Stimulated activated CD8-positive, alpha-beta memory T cell treated with anti-CD3 and anti-CD28 coated beads, Interleukin-12 subunit alpha, Interleukin-12 subunit beta, amount 100 ng/mL, for 4 hours (primary cell): Measurements from ENCODE around the gene ID3.

Experiments
- DNase-seq: peaks from one replicate; pipeline ENCODE4 v3.0.0-alpha.2; 2020; ENCODE audit warnings: low read depth

ID3 gene

DNA sequence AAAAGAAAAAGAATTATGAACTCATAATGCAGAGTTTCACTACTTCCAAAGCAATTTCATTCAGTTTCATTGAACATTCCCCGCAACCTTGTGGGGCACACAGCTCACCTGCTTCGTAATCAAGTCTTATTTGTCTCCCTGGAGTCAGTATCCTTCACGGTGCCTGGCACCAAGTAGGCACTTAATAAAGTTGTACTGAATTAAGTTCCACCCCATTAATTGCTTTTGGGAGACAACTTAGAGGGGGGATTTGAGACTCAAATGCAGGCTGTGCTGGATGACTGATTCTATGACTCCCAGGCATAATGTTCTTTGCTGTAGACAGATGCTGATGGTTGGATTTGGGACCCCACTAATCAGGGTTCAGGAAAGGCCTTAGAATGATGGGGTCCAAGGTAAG lies 6.5 kb upstream of the ID3 start:
- DNase-seq, result no peak

GRCh38 chr1:23564529-23565122 lies 5.3 kb upstream of the ID3 start:
- no peak for DNase-seq

DNA sequence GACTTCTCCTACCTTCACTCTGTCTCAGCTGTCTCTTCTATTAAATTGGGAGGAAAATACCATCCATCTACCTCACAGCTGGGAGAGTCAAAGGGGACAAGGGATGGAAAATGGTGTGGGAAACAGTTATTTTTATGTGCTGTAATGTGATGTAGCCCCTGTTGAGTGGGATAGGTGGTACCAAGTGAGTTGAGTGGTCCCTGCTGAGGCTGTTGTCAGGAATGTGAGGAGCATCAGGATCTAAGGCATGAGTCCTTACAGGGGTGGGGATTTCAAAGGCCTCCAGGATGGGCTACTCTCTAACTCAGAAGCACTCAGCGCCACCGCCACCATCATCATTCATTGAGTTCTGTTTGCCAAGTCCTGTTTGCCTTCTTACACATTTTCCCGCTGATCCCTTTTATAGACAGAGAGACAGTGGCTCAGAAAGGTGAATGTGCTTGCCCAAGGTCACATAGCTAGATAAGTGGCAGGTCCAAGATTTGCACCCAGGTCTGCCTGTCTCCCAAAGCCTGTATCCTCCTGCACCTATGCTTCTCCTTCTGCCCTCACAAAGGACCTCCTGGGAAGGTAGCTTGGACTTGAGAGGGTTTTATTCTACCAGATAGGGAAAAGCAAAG lies 4.6 kb upstream of the ID3 start:
- DNase-seq, result no peak

- no peak for DNase-seq
Observed at GRCh38 chr1:23563003-23563402, 3.7 kb upstream of the ID3 start.

- no peak for DNase-seq
Observed at GRCh38 chr1:23562137-23562876, 3.0 kb upstream of the ID3 start.

DNA sequence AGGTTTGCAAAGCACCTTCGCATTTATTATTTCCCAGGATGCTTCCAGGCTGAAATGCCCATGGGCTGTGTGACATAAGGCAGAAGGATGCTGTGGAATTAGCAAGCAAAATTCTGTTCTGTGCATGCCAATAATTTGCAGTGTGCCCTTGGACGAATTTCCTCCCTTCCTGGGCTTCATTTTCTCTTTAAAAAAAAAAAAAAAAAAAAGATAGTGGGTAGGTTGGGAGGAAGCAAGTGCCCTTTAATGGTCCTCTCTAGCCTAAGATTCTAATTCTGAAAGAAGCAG lies 2.5 kb upstream of the ID3 start:
- no peak for DNase-seq

GRCh38 chr1:23561076-23561812 lies 1.9 kb upstream of the ID3 start:
- DNase-seq, result no peak

DNA sequence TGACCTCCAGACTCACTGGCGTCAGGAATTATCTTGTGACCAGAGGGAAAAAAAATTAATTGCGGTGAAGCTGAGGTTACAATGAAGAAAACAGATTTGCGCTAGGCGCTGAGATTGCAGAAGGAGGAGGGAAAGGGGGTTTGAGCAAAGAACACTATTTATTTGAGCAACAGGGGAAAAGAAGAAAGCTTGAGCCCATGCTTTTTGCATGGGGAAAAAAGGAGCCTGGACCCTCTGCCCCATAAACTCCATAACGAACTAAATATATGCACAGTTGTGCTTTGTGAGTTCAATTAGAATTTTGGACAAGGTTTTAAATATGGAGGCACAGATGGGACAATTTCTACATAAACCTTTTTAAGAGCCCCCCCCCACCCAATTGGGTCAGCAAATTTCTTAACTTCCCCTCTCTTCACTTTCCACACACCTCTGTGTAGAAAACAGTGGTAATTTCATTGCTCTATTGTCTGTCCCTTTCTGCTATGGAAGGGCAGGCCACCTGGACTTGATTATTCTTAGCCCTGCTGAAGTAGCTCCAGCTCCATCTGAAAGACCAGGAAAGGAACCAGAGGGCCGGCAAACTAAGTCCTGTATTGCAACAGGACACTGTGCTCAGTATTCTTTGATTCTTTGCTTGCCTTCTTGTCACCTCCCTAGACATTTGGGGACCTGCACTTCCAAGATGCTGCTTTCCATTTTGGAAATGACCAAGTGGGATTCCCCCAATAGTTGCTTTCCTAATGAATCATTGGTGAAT lies 862 bp upstream of the ID3 start:
- DNase-seq, result no peak

GRCh38 chr1:23558872-23559135 lies 497 bp downstream of the ID3 start:
- DNase-seq, result no peak

GRCh38 chr1:23558140-23558871 lies 995 bp downstream of the ID3 start:
- no peak for DNase-seq

- no peak for DNase-seq
Observed at GRCh38 chr1:23557471-23558124, 1.7 kb downstream of the ID3 start.

DNA sequence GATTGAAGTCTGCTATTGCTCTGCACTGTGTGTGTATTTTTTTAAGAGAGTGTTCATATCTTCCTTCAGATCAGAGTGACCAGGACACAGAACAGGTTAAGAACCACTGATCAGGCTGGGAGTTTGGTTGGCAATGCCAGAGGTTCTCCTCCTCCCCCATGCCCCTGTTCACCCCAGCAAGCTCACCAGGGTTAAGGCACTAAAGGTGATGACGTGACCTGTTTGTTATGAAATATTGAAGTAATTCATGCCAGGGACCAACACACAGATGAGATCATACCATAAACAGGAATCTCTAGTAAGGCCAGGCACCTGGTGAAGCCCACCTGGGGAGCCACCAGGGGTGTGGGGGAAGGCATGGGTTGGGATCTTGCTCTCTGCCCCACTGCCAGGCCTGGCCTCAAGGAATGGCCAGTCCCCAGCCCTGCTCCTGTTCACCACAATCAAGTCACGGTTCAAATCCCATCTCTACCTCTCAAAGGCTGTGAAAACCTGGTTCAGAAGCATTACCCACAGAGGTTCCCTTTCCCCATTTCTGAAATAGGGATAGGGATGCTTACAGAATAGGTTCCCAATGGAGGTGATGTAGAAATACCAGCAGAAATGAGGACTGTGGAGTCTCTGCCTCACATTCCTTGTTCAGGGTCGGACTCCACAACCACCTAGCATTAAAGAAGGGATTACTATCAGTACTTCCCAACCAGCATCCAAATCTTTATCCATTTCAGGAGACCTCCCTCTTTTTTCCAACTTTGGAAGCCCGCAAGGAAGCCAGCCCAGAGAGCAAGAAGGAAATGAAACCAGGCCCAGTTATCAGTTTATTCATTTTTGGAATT lies 2.4 kb downstream of the ID3 start:
- no peak for DNase-seq

- no peak for DNase-seq
Observed at GRCh38 chr1:23555986-23556634, 3.2 kb downstream of the ID3 start.

DNA sequence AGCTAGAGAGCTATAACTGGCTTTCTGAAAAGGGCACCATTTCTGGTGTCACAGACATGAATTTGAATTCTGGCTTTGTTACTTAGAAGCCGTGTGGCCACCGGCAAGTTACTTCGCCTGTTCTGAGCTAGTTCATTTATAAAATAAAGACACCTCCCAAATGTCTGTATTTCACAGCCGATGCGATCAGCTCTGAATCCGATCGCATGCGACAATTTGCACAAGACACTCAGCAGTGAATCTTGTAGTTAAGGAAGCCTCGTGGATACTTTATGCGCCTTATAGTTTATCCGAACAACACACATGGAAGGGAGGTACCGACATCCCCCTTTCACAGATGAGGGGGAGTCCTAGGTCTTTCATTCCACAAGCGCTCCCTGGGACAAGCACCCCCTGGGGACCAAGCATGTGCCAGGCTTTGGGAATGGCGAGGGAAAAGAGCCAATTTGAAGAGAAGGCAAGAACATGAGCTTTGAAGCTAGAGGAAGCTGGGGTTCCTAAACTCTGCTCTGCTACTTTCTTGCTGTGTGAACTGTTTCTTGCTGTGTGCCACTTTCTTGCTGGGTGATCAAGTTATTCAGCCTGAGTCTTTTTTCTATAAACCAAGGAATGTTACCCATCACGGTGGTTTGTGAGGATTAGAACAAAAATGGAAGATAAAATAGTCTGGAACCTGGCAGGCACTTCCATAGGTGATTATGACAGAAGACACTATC lies 3.9 kb downstream of the ID3 start:
- DNase-seq, result no peak

DNA sequence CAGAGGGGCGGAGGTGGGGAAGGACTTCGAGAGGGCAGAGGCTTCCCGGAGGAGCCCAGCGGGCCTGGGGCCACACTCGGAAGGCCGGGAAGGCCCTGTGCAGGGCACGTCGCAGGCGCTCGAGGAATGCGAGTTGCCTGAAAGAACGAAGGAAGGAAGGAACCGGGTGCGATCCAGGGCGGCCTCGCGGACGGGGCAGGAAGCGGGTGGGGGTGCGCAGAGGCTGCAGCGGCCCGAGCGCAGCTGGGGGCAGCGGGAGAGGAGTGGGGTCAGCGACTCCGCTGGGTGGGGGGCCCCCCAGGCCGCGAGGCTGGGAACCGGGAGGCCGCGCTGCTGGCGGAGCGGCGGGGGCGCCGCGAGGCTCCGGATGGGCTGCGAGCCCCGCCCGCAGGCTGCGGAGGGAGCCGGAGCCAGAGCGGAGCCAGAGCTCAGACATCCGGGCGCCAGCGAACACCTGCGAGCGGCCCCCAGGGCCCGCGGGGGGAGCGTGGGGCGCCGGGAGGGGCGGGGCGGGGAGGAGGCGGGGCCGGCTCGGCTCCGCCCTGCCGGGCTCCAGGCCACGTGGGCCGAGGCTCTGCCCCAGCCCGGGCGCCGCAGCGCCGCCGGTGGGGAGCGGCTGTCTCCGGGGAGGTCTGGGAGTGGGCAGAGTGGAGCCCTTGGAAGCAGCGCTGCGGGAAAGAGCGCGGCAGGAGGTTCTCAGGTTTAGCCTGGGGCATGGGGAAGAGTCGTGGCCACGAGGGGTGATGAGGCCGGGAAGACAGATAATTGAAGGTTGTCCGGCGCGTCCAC lies 4.6 kb downstream of the ID3 start:
- DNase-seq, result peak; percentile 79

- no peak for DNase-seq
Observed at GRCh38 chr1:23554127-23554480, 5.2 kb downstream of the ID3 start.

DNA sequence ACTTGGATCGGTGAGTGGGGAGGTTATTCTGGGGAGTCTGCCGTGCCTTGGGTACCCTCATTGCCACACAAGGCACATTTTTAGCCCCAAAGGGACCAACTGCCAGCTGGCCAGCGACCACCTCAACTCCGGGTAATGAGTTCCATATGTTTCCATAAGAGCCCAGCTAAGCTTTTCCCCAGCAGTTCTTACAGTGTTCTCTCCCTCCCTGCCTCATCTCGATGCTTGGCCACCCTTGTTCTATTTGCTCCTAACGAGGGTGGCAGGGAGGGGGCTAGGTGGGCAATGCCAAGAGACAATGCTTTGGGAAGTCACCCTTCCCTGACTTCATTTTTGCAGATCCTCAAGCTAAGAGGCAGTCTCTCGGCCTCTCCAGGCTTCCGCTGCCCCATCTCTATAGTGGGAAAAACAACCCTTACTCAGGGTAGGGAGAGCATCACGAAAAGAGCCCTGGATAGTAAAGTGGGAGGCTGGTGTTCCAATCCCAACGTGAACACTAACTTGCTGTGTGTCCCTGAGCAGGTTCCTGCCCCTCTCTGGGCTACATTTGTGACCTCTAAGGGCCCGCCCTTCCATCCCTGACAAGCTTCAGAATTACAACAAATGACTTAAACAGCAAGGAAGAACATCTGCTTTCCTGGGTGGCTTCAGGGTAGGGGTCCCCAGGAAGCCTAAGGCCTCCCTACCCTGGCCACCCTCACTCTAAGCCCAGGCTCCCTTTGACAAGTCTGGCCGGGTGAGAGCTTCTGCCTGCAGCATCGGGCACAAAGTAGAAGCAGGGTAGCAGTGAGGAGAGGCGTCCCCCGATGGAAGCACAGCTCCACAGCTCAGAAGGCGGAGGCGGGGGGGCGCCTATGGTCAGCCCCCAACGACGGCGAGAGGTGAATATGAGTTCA lies 5.8 kb downstream of the ID3 start:
- DNase-seq, result no peak

- DNase-seq, result no peak
Observed at GRCh38 chr1:23551849-23552248, 7.5 kb downstream of the ID3 start.
